ENCODE data around the gene PNPLA2.

The PNPLA2 gene

GRCh38 chr11:818396-819128 is at the start of gene PNPLA2:
Gene PNPLA2, plus strand, starts transcription at chr11:818914. Its CDS starts 805 bp downstream, at chr11:819719.
- no peak for DNase-seq (ENCODE audit: low read depth in 2 of 2)

- no peak for DNase-seq (ENCODE audit: low read depth in 2 of 2)
These were observed 48.6 kb upstream of the PNPLA2 start for GRCh38 chr11:769887-770641.

- DNase-seq (ENCODE audit: low read depth in 2 of 2), result no peak
These were observed 47.8 kb upstream of the PNPLA2 start for GRCh38 chr11:770642-771616.

- DNase-seq (ENCODE audit: low read depth in 2 of 2), result no peak
These were observed 47.0 kb upstream of the PNPLA2 start for GRCh38 chr11:771617-772204.

GRCh38 chr11:772429-773390 is 46.0 kb upstream of the PNPLA2 start:
- no peak for DNase-seq (ENCODE audit: low read depth in 2 of 2)

GRCh38 chr11:773425-773824 is 45.3 kb upstream of the PNPLA2 start:
- DNase-seq (ENCODE audit: low read depth in 2 of 2), result no peak

- no peak for DNase-seq (ENCODE audit: low read depth in 2 of 2)
These were observed 44.9 kb upstream of the PNPLA2 start for GRCh38 chr11:773830-774229.

- DNase-seq (ENCODE audit: low read depth in 2 of 2), result no peak
These were observed 43.7 kb upstream of the PNPLA2 start for GRCh38 chr11:774873-775592.

- DNase-seq (ENCODE audit: low read depth in 2 of 2), result no peak
These were observed 42.5 kb upstream of the PNPLA2 start for GRCh38 chr11:776263-776560.

- no peak for DNase-seq (ENCODE audit: low read depth in 2 of 2)
These were observed 42.0 kb upstream of the PNPLA2 start for GRCh38 chr11:776561-777287.

- peak; percentile 63 to 69 for DNase-seq (ENCODE audit: low read depth in 2 of 2)
These were observed 41.1 kb upstream of the PNPLA2 start, which contains the start of gene GATD1 for GRCh38 chr11:777288-778255. Gene GATD1, minus strand, starts transcription at chr11:777487. Its CDS starts 25 bp downstream, at chr11:777462.

- no peak for DNase-seq (ENCODE audit: low read depth in 2 of 2)
These were observed 39.4 kb upstream of the PNPLA2 start for GRCh38 chr11:778976-779954.

GRCh38 chr11:779955-780532 is 38.7 kb upstream of the PNPLA2 start:
- no peak for DNase-seq (ENCODE audit: low read depth in 2 of 2)

- DNase-seq (ENCODE audit: low read depth in 2 of 2), result no peak
These were observed 36.2 kb upstream of the PNPLA2 start for GRCh38 chr11:782264-783174.

- DNase-seq (ENCODE audit: low read depth in 2 of 2), result peak; percentile 75
These were observed 35.1 kb upstream of the PNPLA2 start for GRCh38 chr11:783581-784015.
